DND-41 (cell line): Measurements from ENCODE around the gene UBA7.

ENCODE experiments used
- ATAC-seq: fragments of 200-7000 bp; cut with Tn5 transposase; 3 replicates; pipeline ENCODE4 v1.9.1; 2021; ENCODE audit warnings: low read depth; ENCODE audit not compliant: insufficient read depth
- DNase-seq: peaks from one replicate; pipeline ENCODE4 v3.0.0-alpha.2; 2020
- H2AFZ ChIP-seq: 2 replicates; pipeline ENCODE4 v1.6.0; 2012; ENCODE audit warnings: low read depth, low read length
- H3K27ac ChIP-seq: 2 replicates; pipeline ENCODE4 v1.5.1; 2012; ENCODE audit warnings: low read length, inconsistent platforms
- H3K27me3 ChIP-seq: fragments of 200-600 bp; sonication (generic); 2 replicates; pipeline ENCODE4 v1.6.0; 2012; ENCODE audit warnings: low read length, mild to moderate bottlenecking, inconsistent platforms; ENCODE audit not compliant: insufficient read depth, poor library complexity
- H3K36me3 ChIP-seq: 2 replicates; pipeline ENCODE4 v1.5.1; 2012; ENCODE audit warnings: low read length, inconsistent platforms; ENCODE audit not compliant: insufficient read depth
- H3K4me1 ChIP-seq: 2 replicates; pipeline ENCODE4 v1.5.1; 2012; ENCODE audit warnings: mild to moderate bottlenecking, low read length; ENCODE audit not compliant: insufficient read depth
- H3K4me2 ChIP-seq: 2 replicates; pipeline ENCODE4 v1.6.0; 2012; ENCODE audit warnings: mild to moderate bottlenecking, moderate library complexity, low read length, inconsistent platforms; ENCODE audit not compliant: insufficient read depth
- H3K4me3 ChIP-seq, 2 experiments: fragments of 200-600 bp in 1 of 2; shearing (Covaris generic) in 1 of 2; 2 replicates each; pipeline ENCODE4 v1.5.1; 2012 to 2016; ENCODE audit warnings: inconsistent platforms in 2 of 2, low read length in 2 of 2, mild to moderate bottlenecking in 2 of 2, low read depth in 1 of 2, moderate library complexity in 1 of 2
- H3K79me2 ChIP-seq: 2 replicates; pipeline ENCODE4 v1.6.0; 2012; ENCODE audit warnings: low read length, inconsistent platforms; ENCODE audit not compliant: insufficient read depth
- H3K9ac ChIP-seq: 2 replicates; pipeline ENCODE4 v1.6.0; 2012; ENCODE audit warnings: low read depth, mild to moderate bottlenecking, inconsistent platforms, low read length, moderate library complexity
- H3K9me3 ChIP-seq: 2 replicates; pipeline ENCODE4 v1.5.1; 2012; ENCODE audit warnings: low read length, moderate library complexity, mild to moderate bottlenecking, inconsistent platforms; ENCODE audit not compliant: insufficient read depth, severe bottlenecking
- H4K20me1 ChIP-seq: 2 replicates; pipeline ENCODE4 v1.6.0; 2012; ENCODE audit warnings: low read length; ENCODE audit not compliant: insufficient read depth
- CTCF ChIP-seq: IDR thresholded peaks from 2 replicates; pipeline ENCODE4 v1.5.1; 2012; ENCODE audit warnings: borderline replicate concordance, low read length, moderate library complexity, mild to moderate bottlenecking; ENCODE audit not compliant: poor library complexity, severe bottlenecking; ENCODE audit errors: extremely low read depth
- EZH2 ChIP-seq: IDR thresholded peaks from 3 replicates; pipeline ENCODE4 v1.6.1; 2012; ENCODE audit warnings: borderline replicate concordance, low read depth, mild to moderate bottlenecking, moderate library complexity, low read length, inconsistent platforms; ENCODE audit not compliant: severe bottlenecking

Gene UBA7

GRCh38 chr3:49799761-49800160 is 14.0 kb downstream of the UBA7 start, which contains the start of gene CDHR4:
TSS of gene CDHR4 (minus strand) at chr3:49799873. CDS start at chr3:49799812, 61 bp downstream.
- H3K9ac ChIP-seq, result no peak within 1 kb of the TSS
- H3K9me3 ChIP-seq, result no peaks in the 10 kb centered on the region
- peaks cover 13% of the 10 kb centered on the region for H4K20me1 ChIP-seq
- ATAC-seq (no peak), DNase-seq (no peak)
- H2AFZ ChIP-seq, result no peak within 1 kb of the TSS
- H3K4me3 ChIP-seq, result no peak within 1 kb of the TSS
- no peak within 1 kb of the TSS for H3K27ac ChIP-seq
- no peak within 1 kb of the TSS for H3K4me2 ChIP-seq
- TF ChIP-seq CTCF, result no peak
- no peak for TF ChIP-seq EZH2
- H3K36me3 ChIP-seq, result no peaks in the 10 kb centered on the region
- H3K4me1 ChIP-seq, result peaks cover 24% of the 10 kb centered on the region
- peaks cover 21% of the 10 kb centered on the region for H3K27me3 ChIP-seq
- H3K79me2 ChIP-seq, result no peaks in the 10 kb centered on the region

GRCh38 chr3:49799105-49799504 is 14.6 kb downstream of the UBA7 start:
- TF ChIP-seq CTCF (no peak), EZH2 (no peak)
- Histone ChIP-seq H3K9ac (no peak overlapping the region), H3K4me1 (peaks cover 17% of the 10 kb centered on the region), H3K9me3 (no peaks in the 10 kb centered on the region), H3K27me3 (peaks cover 19% of the 10 kb centered on the region), H3K36me3 (no peaks in the 10 kb centered on the region), H3K4me3 (no peak overlapping the region), H3K4me2 (no peak overlapping the region), H3K27ac (no peak overlapping the region), H2AFZ (no peak overlapping the region), H4K20me1 (peaks cover 7% of the 10 kb centered on the region), H3K79me2 (no peaks in the 10 kb centered on the region)
- ATAC-seq (no peak), DNase-seq (no peak)

- TF ChIP-seq EZH2 (no peak), CTCF (no peak)
- H2AFZ ChIP-seq, result no peak overlapping the region
- ATAC-seq (no peak), DNase-seq (no peak)
- H3K4me1 ChIP-seq, result no peaks in the 10 kb centered on the region
- H3K4me3 ChIP-seq, result no peak overlapping the region
- H3K9ac ChIP-seq, result no peak overlapping the region
- H3K4me2 ChIP-seq, result no peak overlapping the region
- H4K20me1 ChIP-seq, result 0 out of 2 replicates have a peak, but pooled peaks cover 2% of the 10 kb centered on the region
- H3K36me3 ChIP-seq, result no peaks in the 10 kb centered on the region
- H3K79me2 ChIP-seq, result no peaks in the 10 kb centered on the region
- H3K9me3 ChIP-seq, result no peaks in the 10 kb centered on the region
- no peaks in the 10 kb centered on the region for H3K27me3 ChIP-seq
- no peak overlapping the region for H3K27ac ChIP-seq
Measured at GRCh38 chr3:49794926-49795905, 18.5 kb downstream of the UBA7 start.
